HFF-Myc (cell line): ENCODE measurements around the gene JSRP1.

Experiments
- DNase-seq: peaks from one replicate; pipeline ENCODE4 v3.0.0-alpha.2; 2011; ENCODE audit warnings: low read depth; ENCODE audit errors: extremely low read depth
- H3K4me3 ChIP-seq: replicated peaks from 2 replicates; pipeline ENCODE4 v1.5.1; 2011; ENCODE audit warnings: low read depth, mild to moderate bottlenecking, control low read depth, low read length
- TF ChIP-seq, protein P1 (sequence below): IDR thresholded peaks from 2 replicates; pipeline ENCODE4 v1.5.1; 2012; ENCODE audit warnings: mild to moderate bottlenecking, low read depth, low read length, control low read depth; ENCODE audit errors: missing control alignments

JSRP1 gene

DNA sequence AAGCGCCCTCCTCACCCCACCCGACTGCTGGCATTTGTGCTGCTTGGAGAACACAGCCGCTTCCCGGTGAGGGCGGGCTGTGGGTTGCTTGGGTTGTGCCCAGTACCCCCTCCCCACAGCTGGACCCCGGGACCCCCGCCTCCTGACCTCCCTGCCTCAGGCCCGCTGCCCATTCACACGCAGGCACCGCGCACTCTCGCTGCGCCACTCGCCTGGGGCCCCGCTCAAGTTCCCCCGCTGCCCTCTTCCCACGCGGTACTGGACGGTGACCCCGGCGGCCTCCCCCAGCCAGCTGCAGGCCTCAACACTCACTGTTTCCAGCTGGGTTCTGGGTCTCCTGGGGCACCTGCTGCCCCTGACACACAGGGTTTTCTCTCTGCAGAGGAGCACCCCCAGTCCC is 36.5 kb downstream of the JSRP1 start:
- H3K4me3 ChIP-seq = no peak overlapping the region

DNA sequence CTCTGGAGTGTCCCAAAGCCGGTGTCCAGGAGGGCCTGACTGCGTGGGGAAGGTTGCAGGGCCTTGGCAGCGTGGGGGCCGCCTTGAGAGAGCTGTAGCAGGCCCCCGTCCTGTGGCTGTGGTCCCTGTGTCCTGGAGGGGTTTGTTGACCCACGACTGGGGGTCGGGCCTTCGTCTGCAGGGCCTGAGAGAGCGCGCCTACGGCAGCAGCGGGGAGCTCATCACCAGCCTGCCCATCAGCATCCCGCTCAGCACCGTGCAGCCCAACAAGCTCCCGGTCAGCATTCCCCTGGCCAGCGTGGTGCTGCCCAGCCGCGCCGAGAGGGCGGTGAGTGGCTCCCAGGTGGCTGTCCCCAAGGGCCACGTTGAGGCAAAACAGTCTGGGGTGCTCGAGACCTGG is 38.6 kb downstream of the JSRP1 start:
- DNase-seq = no peak
- H3K4me3 ChIP-seq = no peak overlapping the region
- TF ChIP-seq, protein P1, sequence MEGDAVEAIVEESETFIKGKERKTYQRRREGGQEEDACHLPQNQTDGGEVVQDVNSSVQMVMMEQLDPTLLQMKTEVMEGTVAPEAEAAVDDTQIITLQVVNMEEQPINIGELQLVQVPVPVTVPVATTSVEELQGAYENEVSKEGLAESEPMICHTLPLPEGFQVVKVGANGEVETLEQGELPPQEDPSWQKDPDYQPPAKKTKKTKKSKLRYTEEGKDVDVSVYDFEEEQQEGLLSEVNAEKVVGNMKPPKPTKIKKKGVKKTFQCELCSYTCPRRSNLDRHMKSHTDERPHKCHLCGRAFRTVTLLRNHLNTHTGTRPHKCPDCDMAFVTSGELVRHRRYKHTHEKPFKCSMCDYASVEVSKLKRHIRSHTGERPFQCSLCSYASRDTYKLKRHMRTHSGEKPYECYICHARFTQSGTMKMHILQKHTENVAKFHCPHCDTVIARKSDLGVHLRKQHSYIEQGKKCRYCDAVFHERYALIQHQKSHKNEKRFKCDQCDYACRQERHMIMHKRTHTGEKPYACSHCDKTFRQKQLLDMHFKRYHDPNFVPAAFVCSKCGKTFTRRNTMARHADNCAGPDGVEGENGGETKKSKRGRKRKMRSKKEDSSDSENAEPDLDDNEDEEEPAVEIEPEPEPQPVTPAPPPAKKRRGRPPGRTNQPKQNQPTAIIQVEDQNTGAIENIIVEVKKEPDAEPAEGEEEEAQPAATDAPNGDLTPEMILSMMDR = no peak

More for the DNA sequence above, 36.5 kb downstream of the JSRP1 start:
- TF ChIP-seq, protein P1 = no peak
- DNase-seq = no peak

DNA sequence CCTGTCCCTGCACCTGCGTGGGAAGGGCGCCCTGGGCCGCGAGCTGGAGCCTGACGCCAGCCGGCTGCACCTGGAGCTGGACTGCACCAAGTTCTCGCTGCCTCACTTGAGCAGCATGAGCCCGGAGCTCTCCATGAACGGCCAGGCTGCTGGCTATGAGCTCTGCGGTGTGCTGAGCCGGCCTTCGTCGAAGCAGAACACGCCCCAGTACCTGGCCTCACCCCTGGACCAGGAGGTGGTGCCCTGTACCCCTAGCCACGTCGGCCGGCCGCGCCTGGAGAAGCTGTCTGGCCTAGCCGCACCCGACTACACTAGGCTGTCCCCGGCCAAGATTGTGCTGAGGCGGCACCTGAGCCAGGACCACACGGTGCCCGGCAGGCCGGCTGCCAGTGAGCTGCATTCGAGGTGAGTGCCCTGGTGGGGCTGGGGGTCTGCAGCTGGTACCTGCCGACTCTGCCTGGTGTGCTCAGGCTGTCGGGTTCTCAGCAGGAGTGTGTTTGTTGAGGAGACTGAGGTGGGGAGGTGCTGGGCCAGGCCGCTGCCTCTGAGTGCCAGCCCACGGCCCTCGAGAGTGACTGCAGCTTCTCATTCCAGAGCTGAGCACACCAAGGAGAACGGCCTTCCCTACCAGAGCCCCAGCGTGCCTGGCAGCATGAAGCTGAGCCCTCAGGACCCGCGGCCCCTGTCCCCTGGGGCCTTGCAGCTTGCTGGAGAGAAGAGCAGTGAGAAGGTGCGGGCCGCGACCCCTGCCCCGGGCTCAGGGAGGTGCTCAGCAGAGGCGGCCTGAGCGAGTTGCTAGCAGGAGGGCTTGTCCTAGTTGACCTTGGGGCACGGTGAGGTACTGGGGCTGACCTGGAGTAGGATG is 39.6 kb downstream of the JSRP1 start:
- no peak overlapping the region for H3K4me3 ChIP-seq
- TF ChIP-seq, protein P1 = no peak
- no peak for DNase-seq

DNA sequence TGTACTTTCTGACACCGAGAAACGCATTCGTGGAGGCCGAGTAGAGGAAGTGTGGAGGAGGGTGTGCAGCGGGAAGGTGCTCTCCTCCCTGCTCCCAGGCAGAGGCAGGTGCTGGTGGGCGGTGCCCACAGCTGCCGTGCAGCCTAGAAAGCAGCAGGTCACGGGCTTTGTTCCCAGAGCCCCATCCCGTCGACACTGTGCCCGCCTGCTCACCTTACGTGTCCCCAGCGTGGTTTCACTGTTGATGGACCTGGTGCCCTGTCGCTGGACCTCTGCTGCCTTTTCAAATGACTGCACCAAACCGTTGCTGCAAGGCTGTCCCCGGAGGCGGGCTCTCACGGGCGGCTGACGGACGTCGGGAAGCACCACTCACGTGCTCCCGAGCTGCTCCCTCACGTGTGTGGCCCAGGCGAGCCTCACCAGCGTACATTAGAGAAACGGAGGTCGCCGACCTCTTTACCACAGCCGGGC is 40.9 kb downstream of the JSRP1 start:
- TF ChIP-seq, protein P1 = no peak
- no peak overlapping the region for H3K4me3 ChIP-seq
- DNase-seq = no peak

DNA sequence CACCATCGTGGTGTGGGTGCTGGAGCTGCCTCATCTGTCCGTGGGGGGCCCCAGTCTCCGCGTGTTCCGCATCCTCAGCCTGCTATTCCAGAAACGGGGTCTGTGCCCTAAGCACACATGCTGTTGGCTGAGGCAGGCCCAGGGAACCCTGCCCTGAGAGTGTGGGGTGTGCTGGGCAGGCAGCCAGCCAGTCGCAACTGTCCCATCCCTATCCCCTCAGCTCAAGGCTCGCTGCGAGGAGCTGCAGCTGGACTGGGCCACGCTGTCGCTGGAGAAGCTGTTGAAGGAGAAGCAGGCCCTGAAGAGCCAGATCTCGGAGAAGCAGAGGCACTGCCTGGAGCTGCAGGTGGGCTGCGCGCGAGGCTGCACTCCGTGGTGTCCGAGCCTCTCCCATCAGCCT is 42.0 kb downstream of the JSRP1 start:
- DNase-seq = no peak
- H3K4me3 ChIP-seq = no peak overlapping the region
- TF ChIP-seq, protein P1 = no peak

DNA sequence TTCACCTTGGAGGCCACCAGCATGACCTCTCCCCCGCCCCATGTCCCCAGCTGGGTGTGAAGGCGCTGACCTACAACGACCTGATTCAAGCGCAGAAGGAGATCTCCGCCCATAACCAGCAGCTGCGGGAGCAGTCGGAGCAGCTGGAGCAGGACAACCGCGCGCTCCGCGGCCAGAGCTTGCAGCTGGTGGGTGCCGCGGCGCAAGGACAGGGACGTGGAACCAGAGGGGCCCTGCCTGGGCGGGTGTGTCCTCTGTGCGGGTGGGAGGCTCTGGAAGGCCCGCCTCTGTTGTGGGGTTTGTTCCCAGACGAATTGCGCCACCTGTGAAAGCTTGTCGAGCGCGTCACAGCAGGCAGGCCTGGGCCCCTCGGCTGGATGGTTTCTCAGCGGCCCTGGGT is 42.4 kb downstream of the JSRP1 start:
- no peak for DNase-seq
- no peak overlapping the region for H3K4me3 ChIP-seq
- TF ChIP-seq, protein P1 = no peak
